Fibroblast of mammary gland (primary cell): ENCODE results near the gene TUBB4B.

Experiments
- DNase-seq: peaks from one replicate; pipeline ENCODE4 v3.0.0-alpha.2; 2010; ENCODE audit warnings: low read depth
- H3K4me3 ChIP-seq: 2 replicates; pipeline ENCODE4 v1.5.1; 2011; ENCODE audit warnings: low read depth, mild to moderate bottlenecking, low read length, moderate library complexity; ENCODE audit not compliant: control insufficient read depth
- CTCF ChIP-seq: conservative IDR thresholded peaks from 2 replicates; pipeline ENCODE4 v1.5.1; 2011; ENCODE audit warnings: low read depth, low read length, inconsistent platforms; ENCODE audit not compliant: control insufficient read depth, insufficient read depth

Gene TUBB4B

GRCh38 chr9:137250329-137251193, 9.5 kb downstream of the TUBB4B start:
- no peak overlapping the region for H3K4me3 ChIP-seq
- TF ChIP-seq CTCF: no peak
- DNase-seq: no peak

GRCh38 chr9:137251194-137251461, 10.0 kb downstream of the TUBB4B start, which contains the start of gene STPG3:
TSS of gene STPG3 (plus strand) at chr9:137251286. CDS start at chr9:137251287, 1 bp downstream.
- DNase-seq: no peak
- no peak for TF ChIP-seq CTCF
- no peak within 1 kb of the TSS for H3K4me3 ChIP-seq

GRCh38 chr9:137251490-137252268, 10.6 kb downstream of the TUBB4B start:
- no peak for DNase-seq
- no peak for TF ChIP-seq CTCF
- no peak overlapping the region for H3K4me3 ChIP-seq

GRCh38 chr9:137252555-137253506, 11.7 kb downstream of the TUBB4B start:
- no peak for DNase-seq
- TF ChIP-seq CTCF: no peak
- no peak overlapping the region for H3K4me3 ChIP-seq

- DNase-seq: no peak
- peak overlapping the region; percentile 68 for H3K4me3 ChIP-seq
- TF ChIP-seq CTCF: no peak
Observed at GRCh38 chr9:137253717-137254623, 12.9 kb downstream of the TUBB4B start.
